Liver (tissue), 9 donors: Measurements from ENCODE around the gene ATR. TPM values are rescaled to one million over a fixed set of nuclear protein-coding genes. Genes with fewer than 3 reads are reported as not detected.

Experiments used
- DNase-seq: peaks from one replicate; pipeline ENCODE4 v3.0.0-alpha.2; 2017; ENCODE audit warnings: low spot score
- H3K27ac ChIP-seq, 2 donors: one replicate each; pipeline ENCODE4 v1.7.0; 2013; ENCODE audit warnings: inconsistent platforms in 2 of 2, low read length in 2 of 2, control low read depth in 1 of 2, low read depth in 1 of 2, mild to moderate bottlenecking in 1 of 2
- H3K27me3 ChIP-seq, 4 donors: one replicate each; pipeline versions ENCODE4 v1.6.1 to v1.7.0; 2013; ENCODE audit warnings: low read length in 3 of 4, inconsistent platforms in 1 of 4, mild to moderate bottlenecking in 1 of 4, moderate library complexity in 1 of 4; ENCODE audit not compliant: control insufficient read depth in 4 of 4, insufficient read depth in 4 of 4
- H3K36me3 ChIP-seq, 4 donors: one replicate each; pipeline versions ENCODE4 v1.6.1 to v1.7.0; 2013; ENCODE audit warnings: low read length in 3 of 4, mild to moderate bottlenecking in 3 of 4, low read depth in 1 of 4, moderate library complexity in 1 of 4; ENCODE audit not compliant: control insufficient read depth in 4 of 4, insufficient read depth in 3 of 4
- H3K4me1 ChIP-seq, 4 donors: one replicate each; pipeline versions ENCODE4 v1.6.1 to v1.7.0; 2013; ENCODE audit warnings: low read length in 3 of 4, mild to moderate bottlenecking in 3 of 4, moderate library complexity in 1 of 4; ENCODE audit not compliant: control insufficient read depth in 4 of 4, insufficient read depth in 4 of 4
- H3K4me3 ChIP-seq, 3 donors: one replicate each; pipeline versions ENCODE4 v1.6.1 to v1.7.0; 2013; ENCODE audit warnings: low read length in 3 of 3, control low read depth in 1 of 3, low read depth in 1 of 3, mild to moderate bottlenecking in 1 of 3
- H3K9ac ChIP-seq, 2 donors: one replicate each; pipeline ENCODE4 v1.7.0; 2013; ENCODE audit warnings: low read length in 2 of 2, mild to moderate bottlenecking in 2 of 2, moderate library complexity in 2 of 2, control low read depth in 1 of 2, low read depth in 1 of 2
- H3K9me3 ChIP-seq, 4 donors: one replicate each; pipeline versions ENCODE4 v1.6.1 to v1.7.0; 2013; ENCODE audit warnings: low read length in 3 of 4; ENCODE audit not compliant: control insufficient read depth in 4 of 4
- ATF3 ChIP-seq: IDR thresholded peaks from 2 replicates; pipeline ENCODE4 v1.6.1; 2016; ENCODE audit warnings: antibody characterized with exemption
- CTCF ChIP-seq: fragments of 150-350 bp; IDR thresholded peaks from 2 replicates; pipeline ENCODE4 v1.5.1; 2017; ENCODE audit warnings: improper control_type of control experiment, low read depth, low read length; ENCODE audit not compliant: missing input control
- EGR1 ChIP-seq, 2 donors: IDR thresholded peaks; 2 replicates each; pipeline ENCODE4 v1.6.1; 2016 to 2018; ENCODE audit warnings: antibody characterized with exemption in 2 of 2, low read depth in 2 of 2
- FOXA1 ChIP-seq: IDR thresholded peaks from 2 replicates; pipeline ENCODE4 v1.6.1; 2016; ENCODE audit warnings: antibody characterized with exemption
- FOXA2 ChIP-seq: IDR thresholded peaks from 2 replicates; pipeline ENCODE4 v1.6.1; 2016; ENCODE audit warnings: antibody characterized with exemption
- GABPA ChIP-seq, 2 donors: IDR thresholded peaks in 1 of 2; conservative IDR thresholded peaks in 1 of 2; 2 replicates each; pipeline ENCODE4 v1.6.1; 2016; ENCODE audit warnings: antibody characterized with exemption in 2 of 2, mild to moderate bottlenecking in 1 of 2, moderate library complexity in 1 of 2
- HNF4A ChIP-seq, 2 donors: conservative IDR thresholded peaks; 2 replicates each; pipeline ENCODE4 v1.6.1; 2016; ENCODE audit warnings: antibody characterized with exemption in 2 of 2, mild to moderate bottlenecking in 2 of 2
- HNF4G ChIP-seq: IDR thresholded peaks from 2 replicates; pipeline ENCODE4 v1.6.1; 2016; ENCODE audit warnings: antibody characterized with exemption
- JUND ChIP-seq, 2 donors: IDR thresholded peaks; 2 replicates each; pipeline ENCODE4 v1.6.1; 2016; ENCODE audit warnings: antibody characterized with exemption in 2 of 2
- MAX ChIP-seq: IDR thresholded peaks from 2 replicates; pipeline ENCODE4 v1.6.1; 2016; ENCODE audit warnings: antibody characterized with exemption
- NR2F2 ChIP-seq: IDR thresholded peaks from 2 replicates; pipeline ENCODE4 v1.6.1; 2016; ENCODE audit warnings: antibody characterized with exemption
- RAD21 ChIP-seq, 2 donors: IDR thresholded peaks; 2 replicates each; pipeline ENCODE4 v1.6.1; 2016; ENCODE audit warnings: antibody characterized with exemption in 2 of 2, mild to moderate bottlenecking in 2 of 2
- REST ChIP-seq: IDR thresholded peaks from 2 replicates; pipeline ENCODE4 v1.6.1; 2016; ENCODE audit warnings: antibody characterized with exemption, mild to moderate bottlenecking
- RXRA ChIP-seq, 2 donors: IDR thresholded peaks; 2 replicates each; pipeline ENCODE4 v1.6.1; 2017 to 2018; ENCODE audit warnings: antibody characterized with exemption in 2 of 2, mild to moderate bottlenecking in 1 of 2
- SP1 ChIP-seq: IDR thresholded peaks from 2 replicates; pipeline ENCODE4 v1.6.1; 2018; ENCODE audit warnings: antibody characterized with exemption, mild to moderate bottlenecking
- TAF1 ChIP-seq: conservative IDR thresholded peaks from 2 replicates; pipeline ENCODE4 v1.6.1; 2016; ENCODE audit warnings: antibody characterized with exemption, mild to moderate bottlenecking
- YY1 ChIP-seq: IDR thresholded peaks from 2 replicates; pipeline ENCODE4 v1.6.1; 2016; ENCODE audit warnings: antibody characterized with exemption, mild to moderate bottlenecking
- ZBTB33 ChIP-seq: IDR thresholded peaks from 2 replicates; pipeline ENCODE4 v1.6.1; 2016; ENCODE audit warnings: antibody characterized with exemption
- WGBS: extraction: QIAGEN DNeasy Blood & Tissue Kit; methylation state at CpG from one replicate; pipeline ENCODE4 v1.1.7; 2013; 5-methylcytosine and 5-hydroxymethylcytosine counted together
- polyA plus RNA-seq, 2 donors: library from polyadenylated mRNA; stranded (reverse) in 1 of 2; unstranded in 1 of 2; fragments of 200-250 nt in 1 of 2; fragments of >200 nt in 1 of 2; fragmentation: Nextera tagmentation in 1 of 2; extraction: Ambion mirVana in 1 of 2; gene quantifications; one replicate each; pipeline versions ENCODE4 v1.2.1 to v1.2.3, GENCODE V29; 2013 to 2015
- total RNA-seq, 2 donors: library from RNA; depleted of rRNA; stranded (reverse); fragments of >200 nt; gene quantifications; one replicate each; pipeline ENCODE4 v1.2.3, GENCODE V29; 2014
- donor health status: healthy.
- donor health status: healthy.
- donor health status: healthy.
- donor health status: healthy.
- donor health status: healthy.

Gene ATR
- total and polyA plus RNA-seq, 4 donors, result 5.0 to 21.5 (median 12.1) TPM

GRCh38 chr3:142447852-142448823 lies 130.4 kb downstream of the ATR start, which contains the start of gene XRN1:
Gene XRN1, minus strand, starts transcription at chr3:142448037. Its CDS starts 93 bp downstream, at chr3:142447944.
- TF ChIP-seq GABPA (IDR thresholded peaks at IDR 0.05 in 1 of 2, conservative IDR thresholded peaks at IDR 0.05 in 1 of 2), result peak in 1 of 2 donors; percentile 60
- TF ChIP-seq ATF3, result no peak
- peak; percentile 11 for TF ChIP-seq HNF4G
- no peak for TF ChIP-seq JUND (IDR thresholded peaks at IDR 0.05)
- peak; percentile 80 for TF ChIP-seq YY1
- peak in 1 of 2 donors; percentile 30 for TF ChIP-seq RAD21 (IDR thresholded peaks at IDR 0.05)
- TF ChIP-seq RXRA (IDR thresholded peaks at IDR 0.05), result peak in 1 of 2 donors; percentile 32
- peak; percentile 44 for TF ChIP-seq ZBTB33
- TF ChIP-seq TAF1, result peak; percentile 63
- TF ChIP-seq REST, result no peak
- no peak for TF ChIP-seq MAX
- TF ChIP-seq FOXA1, result no peak
- no peak for TF ChIP-seq FOXA2
- TF ChIP-seq EGR1 (IDR thresholded peaks at IDR 0.05; ENCODE audit: low read depth in 2 of 2), result no peak
- peak; percentile 1 for TF ChIP-seq CTCF
- TF ChIP-seq HNF4A (conservative IDR thresholded peaks at IDR 0.05), result peak; percentile 7 to 42
- TF ChIP-seq NR2F2, result no peak
- peak; percentile 68 for TF ChIP-seq SP1
- Histone ChIP-seq H3K4me1 (peaks cover 1 to 27% (median 14%) of the 10 kb centered on the region in 4 donors), H3K36me3 (peaks cover 2 to 13% (median 4%) of the 10 kb centered on the region in 4 donors), H3K4me3 (peak within 1 kb of the TSS; percentile 71 to 99 (median 99)), H3K9ac (peak within 1 kb of the TSS; percentile 96 to 97), H3K27me3 (no peaks in the 10 kb centered on the region), H3K27ac (peak within 1 kb of the TSS; percentile 98 to 99), H3K9me3 (no peaks in the 10 kb centered on the region)
- peak; percentile 95 for DNase-seq
- WGBS, result 5% methylated on average over 52 of the region's 52 CpGs
